A549 (cell line): ENCODE results near the gene P4HA2. TPM values are rescaled to one million over a fixed set of nuclear protein-coding genes. Genes with fewer than 3 reads are reported as not detected.
A peak's percentile ranks its signal among the peaks of the same experiment; 100 is the strongest.

Experiments used
- ATAC-seq, 2 experiments: fragments of 200-7000 bp in 1 of 2; fragments of >200 bp in 1 of 2; cut with Nextera tagmentation in 1 of 2; cut with Tn5 transposase in 1 of 2; 3 replicates each; pipeline versions ENCODE4 v1.8.0 to v1.9.1; 2018 to 2020; ENCODE audit warnings: mild to moderate bottlenecking in 1 of 2, moderate library complexity in 1 of 2
- CTCF ChIA-PET: fragments of 300-600 bp; sonication (Branson Sonifier 250); formaldehyde crosslinking; extraction: SDS; loops from one replicate; lab custom pipeline; 2021; ENCODE audit warnings: antibody characterized with exemption, inconsistent platforms; lab: Yijun Ruan, JAX
- POLR2A ChIA-PET: fragments of 350-600 bp; formaldehyde crosslinking; extraction: SDS; loops from one replicate; lab custom pipeline; 2021; ENCODE audit warnings: antibody characterized with exemption, inconsistent platforms; lab: Yijun Ruan, JAX
- DNase-seq, 2 experiments: peaks; one replicate each; pipeline versions ENCODE4 v3.0.0 to v3.0.0-alpha.2; 2011 to 2016; ENCODE audit warnings: low read depth in 1 of 2, low spot score in 1 of 2
- FAIRE-seq: peaks from 2 replicates; lab custom pipeline; 2011; peaks lifted over from hg19 to GRCh38; lab: Jason Lieb, UNC
- H3K27ac ChIP-seq, 2 experiments: fragments of >200 bp; sonication (Bioruptor Twin); formaldehyde crosslinking; 3 replicates each; pipeline ENCODE4 v1.5.1; 2016 to 2017
- H3K4me1 ChIP-seq: fragments of >200 bp; sonication (Bioruptor Twin); formaldehyde crosslinking; 3 replicates; pipeline ENCODE4 v1.6.1; 2016
- H3K4me2 ChIP-seq: fragments of >200 bp; sonication (Bioruptor Twin); formaldehyde crosslinking; 3 replicates; pipeline ENCODE4 v1.6.1; 2016
- H3K4me3 ChIP-seq: fragments of >200 bp; sonication (Bioruptor Twin); formaldehyde crosslinking; 3 replicates; pipeline ENCODE4 v1.5.1; 2016
- H3K9me3 ChIP-seq: fragments of >200 bp; sonication (Bioruptor Twin); formaldehyde crosslinking; 3 replicates; pipeline ENCODE4 v1.6.1; 2016
- BHLHE40 ChIP-seq: IDR thresholded peaks from 2 replicates; pipeline ENCODE4 v1.6.1; 2012; ENCODE audit warnings: low read depth, low read length, inconsistent platforms
- EHF ChIP-seq: fragments of 250-450 bp; sonication (Bioruptor Pico); IDR thresholded peaks from 2 replicates; pipeline ENCODE4 v1.5.0; 2020; ENCODE audit warnings: mild to moderate bottlenecking
- ESRRA ChIP-seq: fragments of 150-350 bp; IDR thresholded peaks from 2 replicates; pipeline ENCODE4 v1.6.1; 2014; ENCODE audit warnings: mild to moderate bottlenecking, low read length, borderline replicate concordance
- FOXS1 ChIP-seq: fragments of 250-450 bp; sonication (Bioruptor Pico); IDR thresholded peaks from 2 replicates; pipeline ENCODE4 v1.5.0; 2020; ENCODE audit warnings: mild to moderate bottlenecking, moderate library complexity
- HOXA7 ChIP-seq: fragments of 250-450 bp; sonication (Bioruptor Pico); IDR thresholded peaks from 2 replicates; pipeline ENCODE4 v1.5.0; 2020; ENCODE audit warnings: mild to moderate bottlenecking, moderate library complexity
- HOXB13 ChIP-seq: fragments of 250-450 bp; sonication (Bioruptor Pico); IDR thresholded peaks from 2 replicates; pipeline ENCODE4 v1.5.0; 2020; ENCODE audit warnings: low read depth, mild to moderate bottlenecking, moderate library complexity
- NFE2L2 ChIP-seq: fragments of 150-350 bp; conservative IDR thresholded peaks from 2 replicates; pipeline ENCODE4 v1.6.1; 2014; ENCODE audit warnings: low read length
- PHF8 ChIP-seq: fragments of 200-600 bp; sonication (generic); IDR thresholded peaks from 2 replicates; pipeline ENCODE4 v1.6.1; 2016; ENCODE audit warnings: low read depth, mild to moderate bottlenecking, antibody characterized with exemption, moderate library complexity, borderline replicate concordance
- POLR2AphosphoS2 ChIP-seq: conservative IDR thresholded peaks from 2 replicates; pipeline ENCODE4 v1.6.1; 2012; ENCODE audit warnings: low read length, improper control_type of control experiment, inconsistent platforms
- SMC3 ChIP-seq: fragments of >200 bp; sonication (Bioruptor Twin); formaldehyde crosslinking; IDR thresholded peaks from 3 replicates; pipeline ENCODE4 v1.6.1; 2018; ENCODE audit warnings: inconsistent platforms
- TFCP2L1 ChIP-seq: fragments of 250-450 bp; sonication (Bioruptor Pico); IDR thresholded peaks from 2 replicates; pipeline ENCODE4 v1.5.0; 2021; ENCODE audit warnings: mild to moderate bottlenecking
- TP53 ChIP-seq: fragments of 250-450 bp; sonication (Bioruptor Pico); IDR thresholded peaks from 2 replicates; pipeline ENCODE4 v1.5.0; 2021; ENCODE audit warnings: mild to moderate bottlenecking, moderate library complexity
- ZFP36 ChIP-seq: fragments of 450-650 bp; IDR thresholded peaks from 2 replicates; pipeline ENCODE4 v1.6.1; 2014; ENCODE audit warnings: borderline replicate concordance; ENCODE audit not compliant: partially characterized antibody
- whole genome bisulfite sequencing: methylation state at CpG from one replicate; pipeline ENCODE4 v1.1.6; 2017; ENCODE audit errors: missing lambda C conversion rate; 5-methylcytosine and 5-hydroxymethylcytosine counted together
- polyA plus RNA-seq, 4 experiments: library from polyadenylated mRNA; depleted of rRNA in 3 of 4; stranded (reverse); fragments of >200 nt; fragmentation: RNase III in 1 of 4; extraction: RNeasy Plus Mini Kit Qiagen cat#74134 plus additional on column Dnase treatment in 1 of 4; gene quantifications; 2 replicates in 3 of 4; 3 replicates in 1 of 4; pipeline ENCODE4 v1.2.3, GENCODE V29; 2011 to 2017
- TF ChIP-seq, protein P1 (sequence below): IDR thresholded peaks from 2 replicates; pipeline ENCODE4 v1.6.1; 2012; ENCODE audit warnings: low read depth, borderline replicate concordance
- TF ChIP-seq, protein P2 (sequence below): IDR thresholded peaks from 2 replicates; pipeline ENCODE4 v1.6.1; 2012
- TF ChIP-seq, protein P3 (sequence below): fragments of >200 bp; sonication (Bioruptor Twin); formaldehyde crosslinking; IDR thresholded peaks from 3 replicates; pipeline ENCODE4 v1.6.1; 2016
- TF ChIP-seq, protein P4 (sequence below): fragments of 200-600 bp; sonication (generic); IDR thresholded peaks from 2 replicates; pipeline ENCODE4 v1.6.1; 2016; ENCODE audit warnings: antibody characterized with exemption, mild to moderate bottlenecking, moderate library complexity
- TF ChIP-seq, protein P5 (sequence below): IDR thresholded peaks from 2 replicates; pipeline ENCODE4 v1.6.1; 2012

P4HA2 gene
- polyA plus RNA-seq, 2 of the 4 experiments (the other 2 are of a cell fraction) = 36.4 to 45.0 TPM

DNA sequence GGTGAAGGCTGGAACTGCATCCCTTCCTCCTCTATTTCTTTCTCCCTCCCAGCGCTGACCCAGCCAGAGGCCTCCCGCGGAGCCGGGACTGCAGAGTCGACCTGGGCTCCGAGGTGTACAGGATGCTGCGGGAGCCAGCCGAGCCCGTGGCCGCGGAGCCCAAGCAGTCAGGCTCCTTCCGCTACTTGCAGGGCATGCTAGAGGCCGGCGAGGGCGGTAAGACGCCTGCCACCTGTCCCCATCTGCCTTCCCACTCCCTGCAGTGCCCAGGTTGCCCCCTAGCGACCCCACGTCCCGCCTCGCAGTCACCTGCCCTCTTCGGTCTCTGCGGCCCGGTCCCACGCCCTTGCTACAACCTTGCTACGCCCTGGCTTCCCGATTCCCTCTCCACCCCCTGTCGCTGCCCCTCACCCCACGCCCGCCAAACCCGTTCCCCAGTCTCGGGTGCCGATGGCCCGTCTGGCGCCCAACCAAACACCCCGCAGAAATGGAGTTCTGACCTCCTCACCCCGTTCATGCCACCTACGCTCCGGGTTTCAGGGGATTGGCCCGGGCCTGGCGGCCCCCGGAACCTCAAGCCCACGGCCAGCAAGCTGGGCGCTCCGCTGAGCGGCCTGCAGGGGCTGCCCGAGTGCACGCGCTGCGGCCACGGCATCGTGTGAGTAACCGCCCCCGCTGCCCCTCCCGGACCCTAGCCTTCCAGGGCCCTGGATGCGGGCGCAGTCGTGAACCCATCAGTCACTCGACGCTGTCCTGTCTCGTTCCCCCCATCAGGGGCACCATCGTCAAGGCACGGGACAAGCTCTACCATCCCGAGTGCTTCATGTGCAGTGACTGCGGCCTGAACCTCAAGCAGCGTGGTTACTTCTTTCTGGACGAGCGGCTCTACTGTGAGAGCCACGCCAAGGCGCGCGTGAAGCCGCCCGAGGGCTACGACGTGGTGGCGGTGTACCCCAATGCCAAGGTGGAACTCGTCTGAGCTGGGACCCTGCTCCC lies 43.9 kb upstream of the P4HA2 start:
- Histone ChIP-seq H3K4me2 (no peak overlapping the region), H3K27ac (no peak overlapping the region), H3K9me3 (no peaks in the 10 kb centered on the region), H3K4me1 (peaks cover 7% of the 10 kb centered on the region; the same call in 1 of the 3 replicates), H3K4me3 (no peak overlapping the region)
- ChIA-PET CTCF (interaction anchor here (0.6 to 3.3 kb wide), 38 partner anchors 10 to 1037 kb away, joined by 3 to 63 read pairs (median 5); partner anchors contain the start of genes IRF1, PDLIM4, SLC22A4 and SLC22A5), POLR2A (interaction anchor here (1.9 kb wide), 1 partner anchor 22 kb away, joined by 13 read pairs; the partner anchor contains the start of gene SLC22A4)
- DNase-seq = no peak
- no peak for FAIRE-seq
- 92% methylated on average over 60 of the region's 77 CpGs for WGBS
- ATAC-seq = no peak
- no peak for TF ChIP-seq SMC3
- TF ChIP-seq, protein P1, sequence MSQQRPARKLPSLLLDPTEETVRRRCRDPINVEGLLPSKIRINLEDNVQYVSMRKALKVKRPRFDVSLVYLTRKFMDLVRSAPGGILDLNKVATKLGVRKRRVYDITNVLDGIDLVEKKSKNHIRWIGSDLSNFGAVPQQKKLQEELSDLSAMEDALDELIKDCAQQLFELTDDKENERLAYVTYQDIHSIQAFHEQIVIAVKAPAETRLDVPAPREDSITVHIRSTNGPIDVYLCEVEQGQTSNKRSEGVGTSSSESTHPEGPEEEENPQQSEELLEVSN = no peak

DNA sequence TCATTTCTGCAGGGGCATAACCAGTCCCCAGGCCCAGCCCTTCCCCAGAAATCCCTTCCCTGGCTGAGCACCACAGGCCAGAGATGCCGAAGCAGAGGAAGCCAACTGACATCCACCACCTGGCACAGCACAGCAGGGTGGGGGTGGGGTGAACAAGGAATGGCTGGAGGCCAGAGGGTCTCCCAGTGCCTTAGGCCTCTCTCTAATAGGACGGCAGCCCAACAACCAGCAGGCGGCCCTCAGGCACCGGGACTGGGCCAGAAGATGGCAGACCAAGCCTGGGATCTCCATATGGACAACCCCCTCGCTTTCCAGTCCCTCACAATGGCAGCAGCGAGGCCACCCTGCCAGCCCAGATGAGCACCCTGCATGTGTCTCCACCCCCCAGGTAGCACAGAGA lies 43.1 kb upstream of the P4HA2 start:
- CTCF ChIA-PET = interaction anchor here (2.8 to 3.3 kb wide), 2 partner anchors 9 to 33 kb away, joined by 27 to 63 read pairs; no protein-coding TSS in a partner anchor
- H3K4me3 ChIP-seq = no peak overlapping the region
- FAIRE-seq (no peak), ATAC-seq (no peak), DNase-seq (no peak)
- H3K27ac ChIP-seq = peak overlapping the region in 1 of 2 experiments; percentile 44; a peak in 1 of 6 replicates
- TF ChIP-seq, protein P2, sequence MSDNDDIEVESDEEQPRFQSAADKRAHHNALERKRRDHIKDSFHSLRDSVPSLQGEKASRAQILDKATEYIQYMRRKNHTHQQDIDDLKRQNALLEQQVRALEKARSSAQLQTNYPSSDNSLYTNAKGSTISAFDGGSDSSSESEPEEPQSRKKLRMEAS = no peak
- no peak for TF ChIP-seq HOXB13 (CRISPR knock-in tag)
- no peak for TF ChIP-seq NFE2L2
- TF ChIP-seq ZFP36 = no peak
- no peak for TF ChIP-seq BHLHE40
- no peak for TF ChIP-seq EHF (CRISPR knock-in tag)
- TF ChIP-seq HOXA7 (CRISPR knock-in tag) = no peak
- TF ChIP-seq TFCP2L1 = no peak
- TF ChIP-seq PHF8 = no peak
- TF ChIP-seq, protein P3, sequence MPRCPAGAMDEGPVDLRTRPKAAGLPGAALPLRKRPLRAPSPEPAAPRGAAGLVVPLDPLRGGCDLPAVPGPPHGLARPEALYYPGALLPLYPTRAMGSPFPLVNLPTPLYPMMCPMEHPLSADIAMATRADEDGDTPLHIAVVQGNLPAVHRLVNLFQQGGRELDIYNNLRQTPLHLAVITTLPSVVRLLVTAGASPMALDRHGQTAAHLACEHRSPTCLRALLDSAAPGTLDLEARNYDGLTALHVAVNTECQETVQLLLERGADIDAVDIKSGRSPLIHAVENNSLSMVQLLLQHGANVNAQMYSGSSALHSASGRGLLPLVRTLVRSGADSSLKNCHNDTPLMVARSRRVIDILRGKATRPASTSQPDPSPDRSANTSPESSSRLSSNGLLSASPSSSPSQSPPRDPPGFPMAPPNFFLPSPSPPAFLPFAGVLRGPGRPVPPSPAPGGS = no peak
- TF ChIP-seq, protein P4, sequence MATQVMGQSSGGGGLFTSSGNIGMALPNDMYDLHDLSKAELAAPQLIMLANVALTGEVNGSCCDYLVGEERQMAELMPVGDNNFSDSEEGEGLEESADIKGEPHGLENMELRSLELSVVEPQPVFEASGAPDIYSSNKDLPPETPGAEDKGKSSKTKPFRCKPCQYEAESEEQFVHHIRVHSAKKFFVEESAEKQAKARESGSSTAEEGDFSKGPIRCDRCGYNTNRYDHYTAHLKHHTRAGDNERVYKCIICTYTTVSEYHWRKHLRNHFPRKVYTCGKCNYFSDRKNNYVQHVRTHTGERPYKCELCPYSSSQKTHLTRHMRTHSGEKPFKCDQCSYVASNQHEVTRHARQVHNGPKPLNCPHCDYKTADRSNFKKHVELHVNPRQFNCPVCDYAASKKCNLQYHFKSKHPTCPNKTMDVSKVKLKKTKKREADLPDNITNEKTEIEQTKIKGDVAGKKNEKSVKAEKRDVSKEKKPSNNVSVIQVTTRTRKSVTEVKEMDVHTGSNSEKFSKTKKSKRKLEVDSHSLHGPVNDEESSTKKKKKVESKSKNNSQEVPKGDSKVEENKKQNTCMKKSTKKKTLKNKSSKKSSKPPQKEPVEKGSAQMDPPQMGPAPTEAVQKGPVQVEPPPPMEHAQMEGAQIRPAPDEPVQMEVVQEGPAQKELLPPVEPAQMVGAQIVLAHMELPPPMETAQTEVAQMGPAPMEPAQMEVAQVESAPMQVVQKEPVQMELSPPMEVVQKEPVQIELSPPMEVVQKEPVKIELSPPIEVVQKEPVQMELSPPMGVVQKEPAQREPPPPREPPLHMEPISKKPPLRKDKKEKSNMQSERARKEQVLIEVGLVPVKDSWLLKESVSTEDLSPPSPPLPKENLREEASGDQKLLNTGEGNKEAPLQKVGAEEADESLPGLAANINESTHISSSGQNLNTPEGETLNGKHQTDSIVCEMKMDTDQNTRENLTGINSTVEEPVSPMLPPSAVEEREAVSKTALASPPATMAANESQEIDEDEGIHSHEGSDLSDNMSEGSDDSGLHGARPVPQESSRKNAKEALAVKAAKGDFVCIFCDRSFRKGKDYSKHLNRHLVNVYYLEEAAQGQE = no peak
- no peak for TF ChIP-seq TP53 (CRISPR knock-in tag)
- TF ChIP-seq POLR2AphosphoS2 = no peak
- no peak for TF ChIP-seq ESRRA
- TF ChIP-seq FOXS1 = no peak
- TF ChIP-seq, protein P5, sequence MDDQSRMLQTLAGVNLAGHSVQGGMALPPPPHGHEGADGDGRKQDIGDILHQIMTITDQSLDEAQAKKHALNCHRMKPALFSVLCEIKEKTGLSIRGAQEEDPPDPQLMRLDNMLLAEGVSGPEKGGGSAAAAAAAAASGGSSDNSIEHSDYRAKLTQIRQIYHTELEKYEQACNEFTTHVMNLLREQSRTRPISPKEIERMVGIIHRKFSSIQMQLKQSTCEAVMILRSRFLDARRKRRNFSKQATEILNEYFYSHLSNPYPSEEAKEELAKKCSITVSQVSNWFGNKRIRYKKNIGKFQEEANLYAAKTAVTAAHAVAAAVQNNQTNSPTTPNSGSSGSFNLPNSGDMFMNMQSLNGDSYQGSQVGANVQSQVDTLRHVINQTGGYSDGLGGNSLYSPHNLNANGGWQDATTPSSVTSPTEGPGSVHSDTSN = no peak
- H3K9me3 ChIP-seq = no peaks in the 10 kb centered on the region
- WGBS = 94% methylated on average over 2 of the region's 6 CpGs
- no peak overlapping the region for H3K4me2 ChIP-seq
- POLR2A ChIA-PET = no interaction called here
- H3K4me1 ChIP-seq = peaks cover 15% of the 10 kb centered on the region
